ENCODE data around the gene MAST4.

- TF ChIP-seq CTCF (IDR thresholded peaks at IDR 0.05; ENCODE audit: low read depth, low read length, poor library complexity, severe bottlenecking) (no peak), EZH2phosphoT487 (IDR thresholded peaks at IDR 0.05; ENCODE audit: borderline replicate concordance, low read length) (no peak)
Observed at GRCh38 chr5:67201897-67202549, 605.8 kb downstream of the MAST4 start.

Data from DOHH2 (cell line).